Jurkat, Clone E6-1 (cell line): ENCODE results near the gene IFT25.

Source experiments
- DNase-seq: peaks from one replicate; pipeline ENCODE4 v3.0.0-alpha.2; 2011; ENCODE audit warnings: low read depth, low spot score
- H3K4me3 ChIP-seq: 2 replicates; pipeline ENCODE4 v1.5.1; 2011; ENCODE audit warnings: mild to moderate bottlenecking, low read length, control low read depth, moderate library complexity

The IFT25 gene

DNA sequence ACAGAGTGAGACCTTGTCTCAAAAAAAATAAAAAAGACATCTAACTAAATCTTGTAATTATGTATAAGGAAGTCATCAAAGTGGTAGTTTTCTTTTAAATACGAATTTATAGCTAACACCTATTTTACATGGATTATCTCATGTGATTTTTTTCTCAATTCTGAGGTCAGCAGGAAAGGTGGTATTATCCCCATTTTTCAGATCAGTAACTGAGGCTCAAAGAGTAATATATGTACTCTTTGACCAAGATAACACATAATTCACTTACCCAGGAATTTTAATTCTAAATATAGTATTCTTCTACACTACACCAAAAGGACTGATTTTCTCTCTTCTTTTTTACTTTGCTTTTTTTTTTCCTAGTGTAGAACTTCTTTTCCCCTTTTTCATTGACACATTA is 9.1 kb downstream of the IFT25 start:
- no peak for DNase-seq
- H3K4me3 ChIP-seq: no peak overlapping the region

DNA sequence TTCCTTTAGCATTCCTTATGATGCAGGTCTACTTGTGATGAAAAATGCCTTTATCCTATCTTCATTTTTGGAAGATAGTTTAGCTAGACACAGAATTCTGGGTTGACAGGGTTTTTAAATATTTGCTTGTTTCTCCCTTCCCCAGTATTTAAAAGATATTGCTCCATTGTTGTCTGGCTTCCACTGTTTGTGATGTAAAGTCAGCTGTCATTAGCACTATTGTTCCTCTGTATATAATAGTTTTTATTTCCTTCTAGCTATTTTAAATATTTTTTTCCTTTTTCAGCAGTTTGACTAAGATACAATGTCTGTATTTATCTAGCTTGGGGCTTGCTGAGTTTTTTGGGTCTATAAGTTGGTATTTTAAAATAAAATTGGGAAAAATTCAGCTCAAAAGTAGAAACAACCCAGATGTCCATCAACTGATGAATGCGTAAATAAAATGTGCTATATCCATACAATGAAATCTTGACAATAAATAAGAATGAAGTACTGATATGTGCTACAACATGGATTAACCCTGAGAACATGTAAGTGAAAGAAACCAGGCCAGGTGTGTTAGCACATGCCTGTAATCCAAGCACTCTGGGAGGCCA is 11.2 kb downstream of the IFT25 start:
- no peak for DNase-seq
- no peak overlapping the region for H3K4me3 ChIP-seq

DNA sequence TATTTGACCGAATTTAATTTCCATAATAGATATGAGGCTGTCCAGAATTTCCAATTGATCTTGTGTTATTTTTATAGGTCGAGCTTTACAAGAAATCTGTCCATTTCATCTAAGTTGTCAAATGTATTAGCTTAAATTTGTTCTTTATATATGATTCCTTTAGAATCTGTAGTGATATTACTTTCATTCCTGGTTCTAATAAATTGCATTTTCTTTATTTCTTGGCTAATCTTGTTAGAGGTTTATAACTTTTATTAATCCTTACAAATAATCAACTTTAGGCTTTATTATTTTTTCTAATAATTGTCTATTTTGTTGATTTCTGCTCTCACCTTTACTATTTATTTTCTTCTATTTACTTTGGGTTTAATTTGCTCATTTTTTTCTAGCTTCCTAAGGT is 14.0 kb downstream of the IFT25 start:
- no peak overlapping the region for H3K4me3 ChIP-seq
- DNase-seq: no peak

DNA sequence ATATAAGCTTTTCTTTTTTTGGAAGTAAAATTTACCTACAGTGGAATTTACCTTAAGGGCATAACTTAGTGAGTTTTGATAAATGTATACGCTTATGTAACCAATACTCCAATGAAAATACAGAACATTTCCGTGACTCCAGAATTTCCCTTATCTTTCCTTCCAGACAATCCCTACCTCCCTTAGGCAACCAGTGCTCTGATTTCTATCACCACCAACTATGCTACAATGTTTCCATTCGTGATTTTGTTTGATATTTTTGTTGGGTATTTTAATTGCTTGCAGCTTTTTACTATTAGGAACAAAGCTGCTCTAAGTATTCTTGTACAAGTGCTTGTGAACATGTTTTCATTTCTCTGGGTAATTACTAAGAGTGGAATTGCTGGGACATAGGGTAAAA is 14.6 kb downstream of the IFT25 start:
- DNase-seq: no peak
- no peak overlapping the region for H3K4me3 ChIP-seq

DNA sequence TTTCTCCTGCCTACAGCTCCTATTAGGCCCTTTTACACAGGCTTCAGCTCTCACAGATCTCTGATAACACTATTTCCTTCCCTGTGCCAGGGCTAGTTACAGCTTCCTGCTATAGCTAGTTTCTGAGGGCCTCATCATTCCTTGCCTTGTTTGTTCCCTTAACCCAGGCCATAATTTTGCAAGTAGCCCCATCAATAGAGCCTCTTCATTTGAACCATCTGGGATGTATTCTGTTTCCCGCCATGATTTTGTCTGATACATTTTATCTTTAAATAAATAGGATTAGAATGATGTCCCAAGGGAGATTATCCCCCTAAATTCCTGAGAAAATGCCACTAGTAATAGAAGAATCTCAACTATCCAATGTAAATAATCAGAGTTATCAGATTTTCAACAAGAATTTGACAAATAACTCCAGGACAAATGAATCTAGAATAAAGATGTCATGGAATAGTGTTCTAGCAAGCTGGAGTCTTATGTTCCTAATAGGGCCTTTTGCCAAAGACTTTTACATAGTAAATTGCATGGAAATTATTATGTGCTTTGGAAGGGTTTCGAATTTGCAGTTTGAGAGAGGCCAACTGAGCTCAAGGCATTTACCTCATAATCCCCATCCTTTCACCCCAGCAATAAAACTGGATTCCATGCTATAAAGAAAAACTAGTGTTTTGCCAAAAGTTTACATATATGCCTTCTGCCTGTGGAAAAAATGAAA is 16.1 kb downstream of the IFT25 start:
- no peak overlapping the region for H3K4me3 ChIP-seq
- DNase-seq: no peak

DNA sequence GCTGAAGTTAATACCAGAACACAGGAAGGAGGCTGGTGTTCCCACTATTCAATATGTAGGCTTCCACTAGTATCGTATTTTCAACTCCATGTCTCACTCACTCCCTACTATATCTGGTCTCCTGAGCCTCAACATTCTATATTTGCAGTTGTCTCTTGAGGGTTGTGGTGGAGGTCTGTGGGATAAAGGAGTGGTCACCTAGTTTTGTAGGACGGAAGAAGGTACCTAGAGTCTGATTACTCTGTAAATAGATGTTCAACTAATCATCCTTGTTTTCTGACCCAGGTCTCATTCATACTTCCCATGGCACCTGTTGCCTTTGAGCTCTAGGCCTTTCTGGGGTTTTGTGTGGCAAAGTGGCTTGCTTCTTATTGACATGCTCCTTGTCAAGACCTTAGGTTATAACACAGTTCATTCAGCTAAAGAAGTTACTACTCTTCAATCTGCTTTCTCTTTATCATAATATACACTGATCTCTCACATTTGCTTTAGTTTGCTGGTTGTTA is 18.1 kb downstream of the IFT25 start:
- H3K4me3 ChIP-seq: no peak overlapping the region
- no peak for DNase-seq

DNA sequence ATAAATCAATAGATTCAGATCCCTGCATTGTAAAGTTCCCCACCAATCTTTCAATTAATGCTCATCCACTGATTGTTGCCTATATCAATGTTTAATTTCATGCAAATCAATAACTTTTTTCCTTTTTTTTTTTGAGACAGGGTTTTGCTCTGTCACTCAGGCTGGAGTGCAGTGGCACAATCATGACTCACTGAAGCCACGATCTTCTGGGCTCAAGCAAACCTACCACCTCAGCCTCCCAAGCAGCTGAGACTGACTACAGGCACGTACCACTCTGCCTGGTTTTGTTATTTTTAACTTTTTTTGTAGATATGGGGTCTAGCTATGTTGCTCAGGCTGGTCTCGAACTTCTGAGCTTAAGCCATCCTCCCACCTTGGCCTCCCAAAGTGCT is 25.8 kb downstream of the IFT25 start:
- no peak for DNase-seq
- no peak overlapping the region for H3K4me3 ChIP-seq

DNA sequence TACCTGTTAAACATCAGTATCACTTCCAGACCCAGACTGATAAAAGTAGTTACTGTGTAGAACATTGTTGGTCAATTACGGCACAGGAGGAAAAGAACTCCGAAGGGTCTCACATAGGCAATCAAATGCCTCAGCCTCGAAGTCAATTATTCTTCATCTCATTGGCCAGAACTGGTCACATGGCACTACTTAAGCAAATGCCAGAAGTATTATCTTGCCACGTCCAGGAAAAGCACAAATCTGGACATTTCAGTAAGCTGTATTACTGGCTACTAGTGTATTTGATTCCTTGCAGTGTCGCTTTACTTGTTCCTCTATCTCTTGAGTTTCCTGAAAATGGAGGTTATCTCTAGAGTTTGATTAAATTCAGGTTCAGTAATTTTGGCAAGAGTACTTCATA is 27.2 kb downstream of the IFT25 start:
- no peak for DNase-seq
- no peak overlapping the region for H3K4me3 ChIP-seq

DNA sequence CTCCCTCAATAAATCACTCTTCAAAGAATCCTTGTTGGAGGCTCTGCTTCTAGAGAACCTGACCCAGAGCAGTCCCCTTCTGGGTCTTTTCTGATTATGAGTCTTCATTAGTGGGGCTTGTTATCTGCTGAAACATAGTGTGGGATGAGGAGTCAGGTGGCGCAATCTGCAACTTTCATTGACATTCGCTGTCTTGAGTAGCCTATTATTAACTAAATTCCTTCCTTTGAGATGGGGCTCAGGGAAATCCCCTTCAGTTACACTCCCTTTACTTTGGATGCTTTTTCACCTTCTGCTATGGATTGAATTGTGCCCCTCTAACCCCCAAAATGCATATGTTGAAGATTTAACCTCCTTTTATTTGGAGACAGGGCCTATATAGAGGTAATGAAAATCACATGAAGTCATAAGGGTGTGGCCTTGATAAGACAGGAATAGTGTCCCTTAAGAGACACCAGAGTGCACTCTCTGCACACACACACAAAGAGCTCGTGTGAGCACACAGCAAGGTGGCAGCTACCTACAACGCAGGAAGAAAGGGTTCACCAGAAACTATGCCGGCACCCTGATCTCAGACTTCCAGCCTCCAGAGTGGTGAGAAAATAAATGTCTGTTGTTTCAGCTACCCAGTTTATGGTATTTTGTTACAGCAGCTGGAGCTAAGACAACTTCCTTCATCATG is 32.0 kb downstream of the IFT25 start:
- DNase-seq: no peak
- H3K4me3 ChIP-seq: no peak overlapping the region

DNA sequence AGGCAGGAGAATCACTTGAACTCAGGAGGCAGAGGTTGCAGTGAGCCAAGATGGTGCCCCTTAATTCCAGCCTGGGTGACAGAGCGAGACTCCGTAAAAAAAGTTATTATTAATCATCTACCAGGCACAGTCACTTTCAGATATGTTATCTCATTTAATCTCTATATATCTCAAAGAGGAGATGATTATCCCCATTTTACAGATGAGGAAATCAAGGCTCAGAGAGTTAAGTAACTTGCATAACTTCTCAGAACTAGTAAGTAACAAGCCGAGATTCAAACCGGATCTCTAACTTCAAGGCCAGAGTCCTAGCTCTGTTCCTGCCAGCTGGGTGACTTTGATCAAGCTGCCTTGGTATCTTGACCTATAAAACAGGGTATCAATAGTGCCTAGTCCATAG is 34.1 kb downstream of the IFT25 start:
- H3K4me3 ChIP-seq: no peak overlapping the region
- DNase-seq: no peak

DNA sequence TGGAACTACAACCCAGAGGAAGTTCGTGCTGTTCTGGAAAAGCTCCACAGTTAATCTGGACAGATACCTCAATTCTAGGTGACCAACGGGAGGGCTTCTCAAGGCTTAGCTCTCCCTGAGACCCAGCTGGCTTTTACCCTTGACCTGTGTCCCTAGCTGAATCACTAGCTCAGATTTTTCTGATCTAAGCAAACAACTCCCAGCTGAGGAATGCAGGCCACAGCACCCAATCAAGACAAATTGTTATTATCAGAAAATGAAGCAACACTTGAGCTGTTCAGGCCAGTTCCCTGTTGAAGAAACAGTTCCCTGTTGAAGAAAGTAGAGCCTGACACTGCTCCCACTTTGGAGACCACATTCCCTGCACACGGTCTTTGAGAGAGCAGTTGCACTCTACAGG is 35.6 kb downstream of the IFT25 start:
- no peak for DNase-seq

DNA sequence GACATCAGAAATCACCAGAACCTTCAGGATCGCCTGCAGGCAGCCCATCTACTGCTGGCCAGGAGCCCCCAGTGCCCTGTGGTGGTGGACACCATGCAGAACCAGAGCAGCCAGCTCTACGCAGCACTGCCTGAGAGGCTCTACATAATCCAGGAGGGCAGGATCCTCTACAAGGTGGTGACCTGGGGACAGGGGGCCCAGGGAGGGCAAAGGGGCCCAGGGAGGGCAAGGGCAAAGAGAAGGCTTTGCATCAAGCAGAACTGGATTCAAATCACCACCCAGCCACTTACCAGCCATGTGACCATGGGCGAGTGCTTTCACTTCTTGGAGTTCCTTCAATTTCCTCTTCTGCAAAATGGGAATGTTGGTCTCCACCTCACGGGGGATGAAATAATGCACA is 39.4 kb downstream of the IFT25 start:
- DNase-seq: no peak
- no peak overlapping the region for H3K4me3 ChIP-seq

More for the DNA sequence above, 35.6 kb downstream of the IFT25 start:
- H3K4me3 ChIP-seq: no peak overlapping the region

DNA sequence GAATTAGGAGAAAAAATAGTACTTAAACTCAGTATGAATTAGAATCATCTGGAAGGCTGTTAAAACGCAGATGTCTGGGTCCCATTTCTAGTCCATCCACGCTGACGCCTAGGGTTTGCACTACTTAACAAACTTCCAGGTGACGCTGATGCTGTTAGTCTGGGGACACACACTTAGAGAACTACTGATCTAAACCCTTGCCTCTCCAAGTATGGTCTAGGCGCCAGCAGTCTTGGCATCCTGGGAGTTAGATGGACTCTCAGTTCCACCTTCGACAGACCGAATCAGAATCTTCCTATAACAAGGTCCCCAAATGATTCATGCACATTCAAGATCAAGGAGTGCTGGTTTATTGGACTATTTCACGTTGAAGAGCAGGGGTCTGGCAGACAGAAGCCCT is 40.0 kb downstream of the IFT25 start:
- H3K4me3 ChIP-seq: no peak overlapping the region
- DNase-seq: no peak

DNA sequence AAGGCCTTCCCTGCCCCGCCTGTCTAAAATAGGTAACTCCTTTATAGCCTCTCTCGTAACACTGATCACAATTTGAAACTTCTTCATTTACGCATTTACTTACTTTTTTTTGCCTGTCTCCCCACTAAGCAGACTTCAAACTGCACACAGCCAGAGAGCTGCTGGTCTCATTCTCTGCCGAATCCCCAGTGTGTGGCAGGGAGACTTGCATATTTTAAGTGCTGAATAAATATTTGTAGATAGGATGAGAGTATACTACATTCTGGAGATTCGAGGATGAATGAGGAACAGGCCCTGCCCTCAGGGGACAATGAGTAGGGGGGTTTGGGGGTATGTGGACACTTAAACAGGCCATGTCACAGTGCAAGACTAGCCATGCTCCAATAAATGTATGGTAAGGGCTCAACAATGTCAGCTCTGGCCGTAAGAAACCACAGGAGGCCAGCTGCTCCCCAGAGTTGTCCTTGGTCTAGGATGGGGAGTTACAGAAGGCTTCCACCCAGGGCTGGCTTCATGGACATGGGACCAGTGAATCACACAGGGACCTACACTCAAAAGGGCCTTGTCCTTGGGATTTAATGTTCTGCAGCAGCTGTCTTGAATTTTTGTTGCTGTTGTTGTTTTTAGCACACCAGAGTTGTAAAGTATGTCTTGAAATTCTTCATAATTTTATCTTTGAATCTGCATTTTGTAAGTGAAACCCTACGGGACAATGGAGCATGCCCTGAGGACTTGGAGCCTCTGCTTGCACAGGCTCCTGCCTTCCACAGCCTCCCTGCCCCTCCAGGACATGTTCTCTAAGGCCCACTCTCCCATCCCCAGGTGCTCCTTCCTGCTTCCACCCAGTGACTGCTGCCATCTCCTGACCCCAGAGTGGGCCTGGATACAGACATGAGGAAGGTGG is 43.0 kb downstream of the IFT25 start:
- no peak for DNase-seq
- H3K4me3 ChIP-seq: no peak overlapping the region

DNA sequence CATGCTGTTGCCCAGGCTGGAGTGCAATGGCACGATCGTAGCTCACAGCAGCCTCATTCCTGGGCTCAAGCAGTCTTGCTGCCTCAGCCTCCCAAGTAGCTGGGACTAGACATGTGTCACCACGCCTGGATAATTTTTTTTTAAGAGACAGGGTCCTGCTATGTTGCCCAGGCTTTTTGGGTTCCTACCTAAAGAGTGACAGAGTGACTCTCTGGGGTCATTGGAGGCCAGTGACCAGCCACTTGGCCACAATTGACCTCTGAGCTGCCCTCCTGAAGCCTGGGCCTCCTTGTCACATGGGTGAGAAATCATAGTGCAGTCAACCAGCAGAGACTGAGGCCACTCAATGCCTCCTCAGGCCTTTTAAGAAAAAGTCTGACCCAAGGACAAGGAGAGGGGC is 45.8 kb downstream of the IFT25 start:
- no peak for DNase-seq
- no peak overlapping the region for H3K4me3 ChIP-seq

DNA sequence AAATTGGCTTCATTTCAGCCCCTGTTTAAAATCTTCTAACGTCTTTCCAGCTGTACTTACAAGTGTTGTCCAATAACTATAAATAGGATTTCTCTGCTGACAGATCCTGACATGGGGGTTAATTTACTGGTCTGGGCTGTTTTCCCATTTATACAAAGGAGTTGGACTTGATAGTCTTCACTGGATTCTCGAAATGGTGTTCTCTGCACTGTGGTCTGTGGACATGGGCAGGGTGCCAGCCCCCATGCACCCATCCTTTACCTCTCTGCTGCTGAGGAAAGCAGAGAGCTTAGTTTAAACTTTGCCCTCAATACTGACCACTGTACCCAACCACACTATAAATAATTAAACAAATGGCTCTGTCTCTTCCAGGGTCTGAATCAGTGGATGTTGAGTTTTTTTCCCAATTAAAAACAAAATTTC is 46.3 kb downstream of the IFT25 start:
- DNase-seq: no peak
- no peak overlapping the region for H3K4me3 ChIP-seq

DNA sequence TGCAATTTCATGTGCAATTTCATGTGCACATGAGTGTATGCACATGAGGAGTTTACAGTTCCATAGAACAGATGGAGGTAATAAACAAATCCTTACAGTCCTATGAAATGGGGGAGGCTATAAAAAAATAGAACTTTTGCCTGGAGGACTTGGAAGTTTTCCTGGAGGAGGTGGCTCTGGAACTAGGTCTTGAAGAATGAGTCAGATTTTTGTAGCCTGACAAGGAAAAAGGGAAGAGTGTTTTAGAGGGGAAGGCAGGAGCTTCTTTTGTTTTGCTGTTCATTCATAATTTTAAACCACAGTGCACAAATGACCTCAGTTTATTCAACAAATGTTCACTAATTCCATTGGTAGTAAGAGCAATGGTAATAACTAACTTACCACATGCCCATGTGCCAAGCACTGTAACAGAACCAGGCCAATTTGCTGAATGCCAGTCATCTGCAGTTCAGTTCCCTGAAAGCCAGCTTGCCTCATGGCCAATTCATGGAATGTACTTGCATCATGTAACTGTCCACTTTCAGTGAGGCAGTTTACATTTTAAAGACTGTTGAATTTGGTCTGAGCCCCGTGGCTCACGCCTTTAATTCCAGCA is 48.8 kb downstream of the IFT25 start:
- DNase-seq: no peak
- no peak overlapping the region for H3K4me3 ChIP-seq

DNA sequence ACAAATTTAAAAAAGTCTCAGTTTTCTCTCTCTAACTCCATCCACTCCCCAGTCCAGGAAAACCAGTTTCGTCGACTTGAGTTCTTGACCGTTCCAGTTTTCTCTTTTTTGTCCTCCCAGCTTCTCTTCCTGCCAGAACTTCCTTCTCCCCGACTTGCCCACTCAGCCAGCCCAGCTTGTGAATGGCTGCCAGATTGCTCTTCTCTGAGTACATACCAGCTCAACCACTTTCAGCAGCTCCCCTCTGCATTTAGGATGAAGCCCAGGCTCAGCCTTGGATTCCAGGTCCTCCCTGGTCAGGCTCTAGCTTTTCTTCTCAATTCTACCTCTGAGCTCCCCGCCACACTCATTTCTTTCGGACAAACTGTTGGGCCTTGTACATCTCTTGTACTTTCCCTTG is 50.1 kb downstream of the IFT25 start:
- no peak for DNase-seq
- H3K4me3 ChIP-seq: no peak overlapping the region

DNA sequence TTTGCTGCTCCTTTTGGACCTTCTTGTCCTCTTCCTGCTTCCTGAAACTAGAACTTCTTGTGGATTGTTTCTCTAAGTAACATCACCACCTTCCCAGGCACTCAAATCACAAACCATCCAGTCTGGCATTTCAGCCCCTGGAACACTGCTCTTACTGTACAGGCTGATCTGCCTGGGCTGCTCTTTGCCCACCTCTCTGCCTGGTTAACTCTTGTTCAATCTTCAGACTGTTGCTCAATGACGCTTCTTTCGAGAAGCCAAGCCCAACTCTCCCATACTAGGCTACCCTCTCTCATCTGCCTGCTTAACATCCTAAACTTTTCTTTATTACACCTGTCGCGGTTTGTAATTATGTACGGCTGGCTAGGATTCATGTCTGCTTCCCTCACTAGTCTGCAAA is 50.9 kb downstream of the IFT25 start:
- DNase-seq: no peak
- H3K4me3 ChIP-seq: no peak overlapping the region
